ENCODE measurements around the gene SLC35F4.
A peak's percentile ranks its signal among the peaks of the same experiment; 100 is the strongest.
"Not testable (repeated sequence)": the region's sequence is repeated elsewhere in the genome, so short reads cannot be mapped to it uniquely, and the experiment has no call there.

The SLC35F4 gene

DNA sequence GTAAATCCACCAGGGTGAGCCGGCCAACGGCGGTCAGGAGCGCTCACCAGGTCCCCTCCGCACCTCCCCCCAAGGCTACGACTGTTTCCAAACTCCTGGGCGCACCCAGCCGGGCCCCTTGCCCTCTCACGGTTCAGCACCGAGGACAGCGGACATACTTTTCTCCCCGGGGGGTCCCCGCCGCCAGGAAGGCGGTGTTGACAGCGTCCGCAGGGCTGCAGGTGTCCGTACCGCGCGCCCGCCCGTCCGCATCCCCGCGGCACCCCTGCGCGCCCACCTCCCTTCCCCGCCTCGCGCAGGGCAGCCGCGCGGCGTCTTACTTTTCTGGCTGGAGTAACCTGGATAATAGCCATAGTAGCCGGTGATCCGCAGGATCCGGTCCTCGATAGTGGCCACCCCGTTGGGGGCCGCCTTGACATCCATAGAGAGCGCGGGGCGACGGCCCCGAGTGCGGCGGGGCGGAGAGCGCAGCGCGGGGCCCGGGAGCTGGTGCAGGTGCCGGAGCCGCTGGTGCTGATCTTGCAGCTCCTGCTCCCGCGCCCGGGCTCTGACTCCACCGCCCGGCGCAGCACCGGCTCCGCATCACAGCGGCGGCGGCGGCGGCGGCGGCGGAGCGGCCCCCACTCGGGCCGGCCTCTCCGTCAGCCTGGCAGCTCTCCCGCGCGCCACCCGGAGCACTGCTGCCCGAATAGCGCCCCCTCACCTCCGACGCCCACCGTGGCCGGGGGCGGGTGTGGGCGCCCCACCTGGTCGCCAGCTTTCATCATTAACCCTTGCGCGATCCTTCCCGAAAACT is at the start of gene SLC35F4:
Gene SLC35F4 (minus strand): TSS at position 690 of the 796 bp plus-strand sequence.
- Histone ChIP-seq H3K4me3 (peak within 1 kb of the TSS in 2 of 7 experiments; percentile 5 to 11), H3K27ac (no peak within 1 kb of the TSS)

GRCh38 chr14:57909626-57910025 is 43.7 kb upstream of the SLC35F4 start:
- no peak overlapping the region for H3K27ac ChIP-seq
- H3K4me3 ChIP-seq, result no peak overlapping the region

DNA sequence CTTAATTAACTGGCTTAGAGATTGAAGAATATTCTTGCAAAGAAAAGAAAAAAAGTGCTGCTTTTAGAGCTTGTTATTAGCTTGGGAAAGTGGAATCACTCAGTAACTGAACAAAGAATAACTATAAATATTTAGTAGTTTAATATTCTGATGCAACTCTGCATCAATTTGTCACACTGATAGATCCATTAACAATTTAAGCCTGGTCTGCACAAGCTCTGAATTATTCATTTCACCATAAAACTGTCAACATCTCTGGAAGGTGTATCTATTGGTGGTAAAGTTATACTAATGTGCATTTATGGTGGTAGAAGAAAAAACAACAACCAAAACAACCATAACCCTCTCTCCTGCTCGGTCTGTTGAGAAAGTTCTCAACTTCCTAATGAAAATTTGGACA is 38.1 kb upstream of the SLC35F4 start:
- H3K4me3 ChIP-seq, result no peak overlapping the region
- no peak overlapping the region for H3K27ac ChIP-seq

GRCh38 chr14:57898837-57899572 is 33.1 kb upstream of the SLC35F4 start:
- H3K27ac ChIP-seq, result no peak overlapping the region

GRCh38 chr14:57897144-57897748 is 31.4 kb upstream of the SLC35F4 start:
- no peak overlapping the region for H3K27ac ChIP-seq
- H3K4me3 ChIP-seq, result no peak overlapping the region

More at GRCh38 chr14:57898837-57899572, 33.1 kb upstream of the SLC35F4 start:
- no peak overlapping the region for H3K4me3 ChIP-seq

DNA sequence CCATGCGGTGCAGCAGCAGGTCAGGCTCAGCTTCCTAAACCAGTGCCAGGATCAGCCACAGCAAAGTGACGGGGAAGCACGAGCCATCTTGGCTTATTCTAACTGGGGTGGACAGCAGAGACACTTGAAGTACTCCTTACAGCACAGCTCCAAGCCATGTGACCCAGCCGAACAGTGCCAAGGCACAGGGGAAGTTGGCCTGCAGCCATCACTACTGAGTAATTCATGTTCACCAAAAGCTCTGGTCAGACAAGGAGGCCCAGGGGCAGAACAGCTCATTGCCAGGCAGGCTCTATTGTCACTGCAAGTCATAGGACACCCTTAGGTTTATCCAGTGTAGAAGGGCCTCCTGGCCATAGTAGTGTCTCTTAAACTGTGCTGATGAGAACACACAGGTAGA is 23.4 kb upstream of the SLC35F4 start:
- H3K27ac ChIP-seq, result no peak overlapping the region
- H3K4me3 ChIP-seq, result no peak overlapping the region

- Histone ChIP-seq H3K27ac (no peak overlapping the region), H3K4me3 (no peak overlapping the region)
These were observed 18.3 kb upstream of the SLC35F4 start for GRCh38 chr14:57884175-57884574.

DNA sequence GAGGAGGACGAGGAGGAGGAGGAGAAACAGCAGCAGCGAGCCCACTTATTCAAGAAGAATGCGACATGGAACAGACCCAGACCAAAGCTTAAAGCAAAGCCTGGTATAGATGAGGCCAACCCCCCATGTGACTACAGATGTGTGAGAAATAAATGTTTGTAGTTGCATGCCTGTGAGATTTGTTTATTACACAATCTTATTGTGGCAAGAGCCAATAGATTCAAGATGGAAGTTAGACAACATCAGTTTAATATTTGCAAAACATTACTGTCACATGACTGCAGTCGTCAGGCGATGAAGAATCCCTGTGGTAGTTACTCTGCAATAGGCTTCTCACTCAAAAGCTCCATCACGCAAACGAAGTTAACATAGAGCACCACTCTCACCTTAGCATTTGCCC is 17.2 kb upstream of the SLC35F4 start:
- H3K27ac ChIP-seq, result no peak overlapping the region
- no peak overlapping the region for H3K4me3 ChIP-seq

DNA sequence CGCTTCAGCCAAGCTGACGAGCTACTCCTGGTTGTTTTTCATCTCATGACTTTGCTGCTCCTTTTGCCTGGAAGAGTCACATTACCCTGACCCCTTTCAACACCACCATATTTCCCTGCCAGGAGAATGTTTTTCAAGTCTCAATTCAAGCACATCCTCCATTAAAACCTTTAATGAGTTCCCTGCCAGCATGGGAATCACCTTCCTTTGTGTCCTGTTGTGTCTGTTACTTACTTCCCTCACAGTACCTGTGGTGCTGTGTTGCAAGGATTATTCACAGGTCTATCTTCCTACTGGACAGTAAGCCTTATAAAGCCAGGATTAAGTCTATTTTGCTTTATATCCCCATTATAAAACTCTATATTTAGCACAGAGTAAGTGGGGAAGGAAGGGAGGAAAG is 13.6 kb upstream of the SLC35F4 start:
- Histone ChIP-seq H3K4me3 (no peak overlapping the region), H3K27ac (no peak overlapping the region)

DNA sequence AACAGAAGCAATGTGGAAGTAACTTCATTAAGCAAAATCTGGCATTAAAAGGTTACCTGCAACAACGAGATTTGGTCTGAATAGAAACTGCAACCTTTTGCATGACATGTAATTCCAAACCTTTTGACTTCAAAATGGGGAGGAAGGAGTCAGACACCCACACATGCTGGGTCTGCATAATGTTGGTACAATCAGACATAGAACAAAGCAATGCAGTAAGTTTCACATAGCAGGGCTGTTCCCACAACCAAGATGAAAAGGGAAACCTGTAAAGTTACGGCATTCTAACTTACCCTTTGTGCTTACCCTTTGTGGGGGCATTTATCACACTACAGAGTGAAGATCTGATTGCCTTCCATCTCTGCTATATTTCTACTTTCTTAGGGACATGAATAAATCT is 10.1 kb upstream of the SLC35F4 start:
- Histone ChIP-seq H3K27ac (no peak overlapping the region), H3K4me3 (no peak overlapping the region)

DNA sequence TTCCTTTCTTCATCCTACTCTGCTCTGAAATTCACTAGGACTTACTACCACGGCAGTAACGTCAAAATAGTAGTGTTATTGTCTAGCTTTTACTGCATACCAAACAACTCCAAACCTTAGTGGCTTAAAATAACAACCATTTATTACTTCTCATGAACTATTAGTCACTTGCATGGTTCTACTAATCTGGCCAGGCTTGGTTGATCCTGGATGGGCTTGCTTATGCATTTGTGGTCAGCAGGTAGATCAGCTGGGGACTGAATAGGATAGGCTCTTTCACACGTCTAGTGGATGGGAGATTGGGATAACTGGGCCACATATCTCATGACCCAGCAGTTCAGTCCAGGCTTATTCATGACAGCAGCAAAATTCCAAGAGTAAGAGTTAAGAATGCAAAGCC is 9.4 kb upstream of the SLC35F4 start:
- H3K27ac ChIP-seq, result no peak overlapping the region
- no peak overlapping the region for H3K4me3 ChIP-seq

DNA sequence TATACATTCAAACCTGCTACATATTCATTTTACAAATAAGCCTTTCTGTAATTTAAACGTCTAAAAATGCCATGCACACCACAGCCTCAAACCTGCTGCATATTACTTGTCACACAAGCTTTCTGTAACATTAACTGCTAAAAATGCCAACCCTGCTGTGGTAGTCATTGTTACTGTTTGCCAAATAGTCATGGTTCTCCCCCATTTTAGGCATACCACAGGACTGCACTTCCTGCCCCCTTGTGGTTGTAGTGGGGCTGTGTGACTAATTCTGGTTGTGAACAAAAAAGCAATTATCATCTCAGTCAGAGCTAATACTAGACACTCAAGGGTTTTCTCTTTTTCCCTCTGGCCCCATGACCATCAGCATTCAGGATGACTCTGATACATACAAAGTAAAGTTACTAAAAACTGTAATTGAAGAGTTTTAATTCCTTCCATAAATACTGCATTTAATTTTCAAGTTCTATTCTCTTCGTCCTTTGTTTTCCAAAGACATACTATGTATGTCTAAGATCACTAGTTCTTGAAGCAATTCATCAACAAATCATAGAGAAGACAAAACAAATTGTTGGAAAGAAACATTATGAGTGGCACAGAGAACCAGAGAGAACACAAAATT is 5.7 kb upstream of the SLC35F4 start:
- Histone ChIP-seq H3K27ac (no peak overlapping the region), H3K4me3 (no peak overlapping the region)

DNA sequence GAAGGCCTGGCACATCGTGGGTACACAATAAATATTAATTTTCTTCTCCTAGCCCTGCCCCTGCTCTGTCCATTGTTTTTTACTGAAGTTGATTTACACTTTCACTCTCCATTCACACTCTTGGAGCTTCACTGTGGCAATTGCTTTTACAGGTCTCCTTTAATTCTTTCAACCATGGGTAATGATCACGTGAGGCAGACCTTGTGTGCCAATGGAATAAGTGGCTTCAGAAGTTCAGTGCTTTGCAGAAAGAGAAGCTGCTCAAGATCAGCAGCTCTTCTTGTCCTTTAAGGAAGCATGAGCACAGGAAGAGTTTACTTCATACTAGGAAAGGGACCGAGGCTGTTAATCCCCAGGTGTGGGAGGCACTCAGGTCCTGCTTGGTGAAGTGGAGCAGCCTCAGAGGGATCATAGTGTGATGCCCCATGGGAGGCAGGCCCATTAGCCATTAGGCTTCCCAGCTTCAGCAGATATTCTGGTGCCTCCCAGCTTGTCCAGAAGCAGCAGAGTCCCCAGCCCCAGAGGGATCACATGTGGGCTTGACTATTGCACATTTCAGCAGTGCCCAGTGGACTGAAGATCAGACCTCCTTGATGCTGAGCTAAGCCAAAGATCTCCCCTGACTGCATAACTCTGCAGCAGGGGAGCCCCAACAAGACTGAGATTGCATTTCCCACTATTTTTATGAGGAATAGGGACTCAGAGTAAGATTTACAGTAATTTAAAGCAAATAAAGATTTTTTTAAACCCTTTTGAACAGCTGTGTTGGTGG is 5.0 kb upstream of the SLC35F4 start:
- Histone ChIP-seq H3K27ac (no peak overlapping the region), H3K4me3 (no peak overlapping the region)

DNA sequence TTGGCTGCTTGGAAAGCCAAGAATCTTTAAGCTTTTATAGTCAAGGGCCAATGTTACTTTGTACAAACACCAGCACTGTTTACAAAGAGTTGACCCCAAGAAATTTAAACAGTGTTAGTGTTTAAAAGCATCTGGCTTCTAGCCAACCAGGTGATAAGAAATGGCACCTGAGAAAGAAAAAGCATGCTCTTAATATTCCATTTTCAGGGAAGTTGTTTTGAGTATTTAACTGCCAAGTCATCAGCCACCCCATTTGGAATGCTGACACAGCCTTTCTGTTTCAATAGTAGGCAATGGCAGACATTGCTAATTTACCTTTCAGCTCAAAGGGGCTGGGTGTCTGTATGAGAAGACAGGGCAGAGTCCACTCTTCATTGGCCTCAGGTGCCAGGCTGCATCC is 3.7 kb upstream of the SLC35F4 start:
- Histone ChIP-seq H3K4me3 (no peak overlapping the region), H3K27ac (no peak overlapping the region)

GRCh38 chr14:57866199-57866705 is 360 bp upstream of the SLC35F4 start:
- no peak overlapping the region for H3K4me3 ChIP-seq
- no peak overlapping the region for H3K27ac ChIP-seq

DNA sequence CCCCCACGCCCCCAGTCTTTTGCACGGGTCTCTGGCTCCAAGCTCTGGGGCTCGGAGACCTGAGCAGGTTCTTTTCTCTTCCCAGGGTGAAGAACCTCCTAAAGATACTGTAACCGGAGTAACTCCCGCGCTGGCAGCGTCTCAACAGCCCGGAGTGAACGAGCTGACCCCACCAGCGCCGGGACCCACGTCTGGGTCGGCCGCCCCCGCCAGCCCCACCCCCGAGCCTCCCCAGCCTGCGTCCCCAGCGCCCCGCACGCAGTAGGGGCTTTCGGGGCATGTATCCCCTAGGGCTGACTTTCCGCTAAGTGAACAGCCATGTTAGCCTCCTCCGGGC is 858 bp downstream of the SLC35F4 start:
- Histone ChIP-seq H3K27ac (no peak overlapping the region), H3K4me3 (no peak overlapping the region)

DNA sequence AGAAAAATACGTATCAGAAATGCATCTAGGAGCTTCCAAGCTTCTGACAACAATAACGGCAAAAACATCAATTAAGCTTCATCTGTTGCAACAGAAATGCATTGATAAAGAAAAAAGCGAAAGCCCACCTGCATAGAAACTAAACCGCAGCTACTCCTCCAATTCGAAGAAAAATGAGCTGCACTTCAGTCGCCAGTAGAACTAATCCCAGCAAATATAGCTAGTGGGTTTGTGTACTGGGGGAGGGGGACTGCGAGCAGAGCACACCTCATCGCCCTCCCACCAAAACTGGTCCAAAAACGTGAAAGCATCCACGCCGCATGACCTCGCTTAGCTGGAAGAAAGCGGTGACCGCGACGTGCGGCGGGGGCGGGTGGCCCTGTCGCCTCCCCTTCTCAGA is 1.2 kb downstream of the SLC35F4 start:
- Histone ChIP-seq H3K4me3 (no peak overlapping the region), H3K27ac (no peak overlapping the region)

DNA sequence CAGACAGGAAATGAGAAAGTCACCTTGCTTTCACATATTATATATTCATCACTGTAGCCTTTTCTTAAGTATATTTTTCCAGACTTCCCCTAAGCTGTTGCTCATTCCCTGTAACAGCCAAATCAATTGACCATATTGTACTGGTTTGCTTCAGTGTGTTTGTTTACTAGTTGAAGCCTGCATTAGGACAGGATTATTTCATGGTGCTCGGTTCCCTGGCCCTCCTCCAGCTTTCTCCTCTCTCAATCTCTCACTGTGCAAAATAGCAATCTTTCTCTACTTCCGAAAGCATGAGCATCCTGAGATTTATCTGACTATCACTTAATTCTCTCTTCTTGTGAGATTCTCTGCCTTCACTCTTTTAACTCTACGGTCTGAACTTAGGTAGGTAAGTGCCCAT is 2.4 kb downstream of the SLC35F4 start:
- no peak overlapping the region for H3K27ac ChIP-seq
- no peak overlapping the region for H3K4me3 ChIP-seq

GRCh38 chr14:57855666-57856065 is 10.2 kb downstream of the SLC35F4 start:
- not testable (repeated sequence) for H3K27ac ChIP-seq, H3K4me3 ChIP-seq

DNA sequence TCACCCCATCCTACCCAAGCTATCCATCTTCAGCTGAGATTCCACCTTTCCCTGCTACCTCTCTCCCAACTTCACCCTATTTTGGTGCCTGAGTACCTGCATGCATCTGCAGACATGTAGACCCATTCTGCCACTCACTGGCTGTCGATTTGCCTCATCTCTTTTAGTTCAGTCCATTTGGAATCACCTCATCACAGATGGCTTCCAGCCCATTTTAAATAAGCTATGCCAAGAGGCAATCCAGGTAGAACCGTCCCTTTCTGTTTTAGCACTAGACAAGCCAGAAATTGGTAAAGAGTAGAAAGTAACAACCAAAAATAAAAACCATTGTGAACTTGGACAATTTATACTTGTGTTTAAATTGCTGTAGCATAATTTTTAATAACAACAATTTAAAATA is 11.3 kb downstream of the SLC35F4 start:
- no peak overlapping the region for H3K4me3 ChIP-seq
- no peak overlapping the region for H3K27ac ChIP-seq

Data from skin epidermis (tissue), 12 donors.